Measurements from ENCODE around the gene ABCB8. TPM values are rescaled to one million over a fixed set of nuclear protein-coding genes. Genes with fewer than 3 reads are reported as not detected.

The ABCB8 gene
- total RNA-seq, 1 donor from 2014 or later = 28.3 TPM

GRCh38 chr7:150983893-150984368 lies 44.3 kb upstream of the ABCB8 start:
- peaks cover 31% of the 10 kb centered on the region for H3K4me1 ChIP-seq
- no peak overlapping the region for H3K4me3 ChIP-seq
- no peaks in the 10 kb centered on the region for H3K36me3 ChIP-seq
- H3K9me3 ChIP-seq (replicated peaks) = no peaks in the 10 kb centered on the region
- no peak for DNase-seq
- no peak overlapping the region for H3K27ac ChIP-seq (replicated peaks)
- no peak for TF ChIP-seq CTCF (IDR thresholded peaks at IDR 0.05; ENCODE audit: borderline replicate concordance)
- intact Hi-C loops (cut with micrococcal nuclease) = no loop called here
- peaks cover 39% of the 10 kb centered on the region for H3K27me3 ChIP-seq (ENCODE audit: low read depth)

- TF ChIP-seq CTCF (IDR thresholded peaks at IDR 0.05; ENCODE audit: borderline replicate concordance) = peak; percentile 74
- H3K27me3 ChIP-seq (ENCODE audit: low read depth) = peaks cover 17% of the 10 kb centered on the region
- no peak overlapping the region for H3K4me3 ChIP-seq
- H3K36me3 ChIP-seq = no peaks in the 10 kb centered on the region
- intact Hi-C loops (cut with micrococcal nuclease) = loop anchor here (5.0 kb wide), 2 partner anchors 89 to 209 kb away; no protein-coding TSS in a partner anchor
- no peaks in the 10 kb centered on the region for H3K9me3 ChIP-seq (replicated peaks)
- peak; percentile 61 for DNase-seq
- H3K27ac ChIP-seq (replicated peaks) = peak overlapping the region; percentile 8
- peaks cover 37% of the 10 kb centered on the region for H3K4me1 ChIP-seq
Observed at GRCh38 chr7:150986099-150986512, 42.1 kb upstream of the ABCB8 start.

GRCh38 chr7:150986556-150986955 lies 41.7 kb upstream of the ABCB8 start:
- intact Hi-C loops (cut with micrococcal nuclease) = loop anchor here (5.0 kb wide), 2 partner anchors 89 to 209 kb away; no protein-coding TSS in a partner anchor
- Histone ChIP-seq H3K4me1 (peaks cover 38% of the 10 kb centered on the region), H3K9me3 (replicated peaks) (no peaks in the 10 kb centered on the region), H3K36me3 (no peaks in the 10 kb centered on the region), H3K27me3 (ENCODE audit: low read depth) (peaks cover 13% of the 10 kb centered on the region), H3K27ac (replicated peaks) (peak overlapping the region; percentile 8), H3K4me3 (no peak overlapping the region)
- no peak for DNase-seq
- TF ChIP-seq CTCF (IDR thresholded peaks at IDR 0.05; ENCODE audit: borderline replicate concordance) = no peak

- peak overlapping the region; percentile 88 for H3K27ac ChIP-seq (replicated peaks)
- H3K36me3 ChIP-seq = no peaks in the 10 kb centered on the region
- DNase-seq = peak; percentile 72
- TF ChIP-seq CTCF (IDR thresholded peaks at IDR 0.05; ENCODE audit: borderline replicate concordance) = peak; percentile 97
- no peaks in the 10 kb centered on the region for H3K9me3 ChIP-seq (replicated peaks)
- peak overlapping the region; percentile 33 for H3K4me3 ChIP-seq
- intact Hi-C loops (cut with micrococcal nuclease) = loop anchor here (5.0 kb wide), 2 partner anchors 91 to 211 kb away; no protein-coding TSS in a partner anchor
- H3K4me1 ChIP-seq = peaks cover 54% of the 10 kb centered on the region
- no peaks in the 10 kb centered on the region for H3K27me3 ChIP-seq (ENCODE audit: low read depth)
Observed at GRCh38 chr7:150988230-150989226, 39.7 kb upstream of the ABCB8 start.

- Histone ChIP-seq H3K27me3 (ENCODE audit: low read depth) (no peaks in the 10 kb centered on the region), H3K9me3 (replicated peaks) (no peaks in the 10 kb centered on the region), H3K36me3 (no peaks in the 10 kb centered on the region), H3K27ac (replicated peaks) (peak overlapping the region; percentile 88), H3K4me3 (peak overlapping the region; percentile 33), H3K4me1 (peaks cover 63% of the 10 kb centered on the region)
- no peak for DNase-seq
- TF ChIP-seq CTCF (IDR thresholded peaks at IDR 0.05; ENCODE audit: borderline replicate concordance) = no peak
- intact Hi-C loops (cut with micrococcal nuclease) = loop anchor here (5.0 kb wide), 2 partner anchors 92 to 212 kb away; no protein-coding TSS in a partner anchor
Observed at GRCh38 chr7:150989456-150989855, 38.8 kb upstream of the ABCB8 start.

Measured in left ventricle myocardium inferior (tissue), 1 donor.